ENCODE results near the gene MBTD1.

DNA sequence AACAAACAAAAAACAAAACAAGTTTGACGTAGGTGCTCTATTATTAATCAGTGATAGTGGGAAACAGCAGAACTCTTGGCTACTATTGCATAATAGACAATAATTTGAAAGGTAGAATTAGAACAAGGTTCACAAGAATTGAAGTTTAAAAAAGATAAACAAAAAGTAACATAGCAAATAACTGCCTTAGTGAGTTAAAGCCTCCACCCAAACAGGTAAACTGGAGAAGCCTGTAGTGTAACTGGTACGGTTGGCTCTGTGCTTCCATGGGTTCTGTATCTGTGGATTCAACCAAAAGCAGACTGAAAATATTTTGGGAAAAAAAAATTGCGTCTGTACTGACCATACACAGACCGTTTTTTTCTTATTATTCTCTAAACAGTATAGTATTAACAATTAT is 38.5 kb downstream of the MBTD1 start:
- TF ChIP-seq, protein P1, sequence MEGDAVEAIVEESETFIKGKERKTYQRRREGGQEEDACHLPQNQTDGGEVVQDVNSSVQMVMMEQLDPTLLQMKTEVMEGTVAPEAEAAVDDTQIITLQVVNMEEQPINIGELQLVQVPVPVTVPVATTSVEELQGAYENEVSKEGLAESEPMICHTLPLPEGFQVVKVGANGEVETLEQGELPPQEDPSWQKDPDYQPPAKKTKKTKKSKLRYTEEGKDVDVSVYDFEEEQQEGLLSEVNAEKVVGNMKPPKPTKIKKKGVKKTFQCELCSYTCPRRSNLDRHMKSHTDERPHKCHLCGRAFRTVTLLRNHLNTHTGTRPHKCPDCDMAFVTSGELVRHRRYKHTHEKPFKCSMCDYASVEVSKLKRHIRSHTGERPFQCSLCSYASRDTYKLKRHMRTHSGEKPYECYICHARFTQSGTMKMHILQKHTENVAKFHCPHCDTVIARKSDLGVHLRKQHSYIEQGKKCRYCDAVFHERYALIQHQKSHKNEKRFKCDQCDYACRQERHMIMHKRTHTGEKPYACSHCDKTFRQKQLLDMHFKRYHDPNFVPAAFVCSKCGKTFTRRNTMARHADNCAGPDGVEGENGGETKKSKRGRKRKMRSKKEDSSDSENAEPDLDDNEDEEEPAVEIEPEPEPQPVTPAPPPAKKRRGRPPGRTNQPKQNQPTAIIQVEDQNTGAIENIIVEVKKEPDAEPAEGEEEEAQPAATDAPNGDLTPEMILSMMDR (IDR thresholded peaks at IDR 0.05) = no peak
- TF ChIP-seq EZH2phosphoT487 (IDR thresholded peaks at IDR 0.05) (no peak), EZH2 (IDR thresholded peaks at IDR 0.05) (no peak)

Measured in neural progenitor cell (in vitro differentiated cells).